ENCODE measurements around the gene CCDC149. TPM values are rescaled to one million over a fixed set of nuclear protein-coding genes. Genes with fewer than 3 reads are reported as not detected.

CCDC149 gene
- total RNA-seq, 1 experiment from 2014 or later = 0.95 TPM

DNA sequence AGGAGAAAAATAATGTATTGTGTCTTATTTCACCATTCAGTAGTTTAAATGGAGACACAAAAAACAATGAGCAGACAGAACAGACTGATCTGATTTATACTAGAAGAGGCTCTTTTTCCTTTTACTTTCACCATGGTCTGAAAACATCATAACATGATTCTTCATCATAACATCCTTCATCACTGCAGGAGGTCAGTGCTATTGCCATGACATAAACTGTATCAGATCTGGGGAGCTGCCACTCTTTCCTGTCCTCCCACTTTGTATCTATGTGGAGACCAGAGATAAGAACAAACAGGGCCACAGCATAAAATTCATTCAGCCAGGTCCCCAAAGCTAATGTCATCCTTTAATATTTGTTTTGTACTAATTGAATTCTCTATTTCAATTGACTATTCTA is 92.3 kb downstream of the CCDC149 start:
- peaks cover 11% of the 10 kb centered on the region for H3K9me3 Mint-ChIP-seq (ENCODE audit: unreplicated experiment)
- H3K27ac Mint-ChIP-seq (ENCODE audit: unreplicated experiment) = no peak overlapping the region
- no peaks in the 10 kb centered on the region for H3K9me3 ChIP-seq
- H3K27me3 ChIP-seq (replicated peaks; ENCODE audit: control insufficient read depth, insufficient read depth, low read length) = no peaks in the 10 kb centered on the region
- no peak overlapping the region for H3K4me3 Mint-ChIP-seq (ENCODE audit: unreplicated experiment)
- CTCF ChIA-PET = no interaction called here
- DNase-seq = no peak
- H3K36me3 Mint-ChIP-seq (ENCODE audit: insufficient read depth, unreplicated experiment) = no peaks in the 10 kb centered on the region
- H3K4me1 ChIP-seq = no peaks in the 10 kb centered on the region
- no peak overlapping the region for H3K4me3 ChIP-seq (ENCODE audit: low read depth, low read length)
- POLR2A ChIA-PET = no interaction called here
- intact Hi-C loops (cut with micrococcal nuclease; ENCODE audit: unreplicated experiment) = no loop called here
- no peaks in the 10 kb centered on the region for H3K4me1 Mint-ChIP-seq (ENCODE audit: low read depth, unreplicated experiment)
- no peak for TF ChIP-seq CTCF (IDR thresholded peaks at IDR 0.05; ENCODE audit: insufficient read depth in 1 of 2, low read depth in 1 of 2, low read length in 1 of 2, severe bottlenecking in 1 of 2, unreplicated experiment in 1 of 2)
- H3K36me3 ChIP-seq (ENCODE audit: control insufficient read depth, insufficient read depth, low read length) = no peaks in the 10 kb centered on the region
- BruUV-seq (replicated peaks) = no TSS peak
- peaks cover 14% of the 10 kb centered on the region for H3K27me3 Mint-ChIP-seq (ENCODE audit: insufficient read depth, unreplicated experiment)

- CTCF ChIA-PET = no interaction called here
- no peak for DNase-seq
- no TSS peak for BruUV-seq (replicated peaks)
- Histone ChIP-seq H3K27me3 (replicated peaks; ENCODE audit: control insufficient read depth, insufficient read depth, low read length) (no peaks in the 10 kb centered on the region), H3K9me3 (no peaks in the 10 kb centered on the region), H3K36me3 (ENCODE audit: control insufficient read depth, insufficient read depth, low read length) (no peaks in the 10 kb centered on the region), H3K4me1 (no peaks in the 10 kb centered on the region), H3K4me3 (ENCODE audit: low read depth, low read length) (no peak overlapping the region)
- Mint-ChIP-seq H3K27ac (ENCODE audit: unreplicated experiment) (no peak overlapping the region), H3K27me3 (ENCODE audit: insufficient read depth, unreplicated experiment) (peaks cover 2% of the 10 kb centered on the region), H3K4me1 (ENCODE audit: low read depth, unreplicated experiment) (no peaks in the 10 kb centered on the region), H3K36me3 (ENCODE audit: insufficient read depth, unreplicated experiment) (no peaks in the 10 kb centered on the region), H3K9me3 (ENCODE audit: unreplicated experiment) (peaks cover 22% of the 10 kb centered on the region), H3K4me3 (ENCODE audit: unreplicated experiment) (no peak overlapping the region)
- no peak for TF ChIP-seq CTCF (IDR thresholded peaks at IDR 0.05; ENCODE audit: insufficient read depth in 1 of 2, low read depth in 1 of 2, low read length in 1 of 2, severe bottlenecking in 1 of 2, unreplicated experiment in 1 of 2)
- POLR2A ChIA-PET = no interaction called here
- intact Hi-C loops (cut with micrococcal nuclease; ENCODE audit: unreplicated experiment) = no loop called here
Observed at GRCh38 chr4:24816797-24817196, 96.0 kb downstream of the CCDC149 start.

GRCh38 chr4:24813732-24814131 is 99.1 kb downstream of the CCDC149 start:
- CTCF ChIA-PET = no interaction called here
- no peaks in the 10 kb centered on the region for H3K4me1 ChIP-seq

More at GRCh38 chr4:24813732-24814131, 99.1 kb downstream of the CCDC149 start:
- Histone ChIP-seq H3K36me3 (ENCODE audit: control insufficient read depth, insufficient read depth, low read length) (no peaks in the 10 kb centered on the region), H3K9me3 (no peaks in the 10 kb centered on the region), H3K27me3 (replicated peaks; ENCODE audit: control insufficient read depth, insufficient read depth, low read length) (no peaks in the 10 kb centered on the region), H3K4me3 (ENCODE audit: low read depth, low read length) (no peak overlapping the region)
- no peak for TF ChIP-seq CTCF (IDR thresholded peaks at IDR 0.05; ENCODE audit: insufficient read depth in 1 of 2, low read depth in 1 of 2, low read length in 1 of 2, severe bottlenecking in 1 of 2, unreplicated experiment in 1 of 2)
- intact Hi-C loops (cut with micrococcal nuclease; ENCODE audit: unreplicated experiment) = no loop called here
- H3K27me3 Mint-ChIP-seq (ENCODE audit: insufficient read depth, unreplicated experiment) = no peaks in the 10 kb centered on the region
- H3K9me3 Mint-ChIP-seq (ENCODE audit: unreplicated experiment) = peaks cover 26% of the 10 kb centered on the region
- H3K27ac Mint-ChIP-seq (ENCODE audit: unreplicated experiment) = no peak overlapping the region
- BruUV-seq (replicated peaks) = no TSS peak
- H3K4me1 Mint-ChIP-seq (ENCODE audit: low read depth, unreplicated experiment) = no peaks in the 10 kb centered on the region
- no peak for DNase-seq
- POLR2A ChIA-PET = no interaction called here
- no peak overlapping the region for H3K4me3 Mint-ChIP-seq (ENCODE audit: unreplicated experiment)
- H3K36me3 Mint-ChIP-seq (ENCODE audit: insufficient read depth, unreplicated experiment) = no peaks in the 10 kb centered on the region
